Thyroid gland (tissue), 4 donors: Measurements from ENCODE around the gene HEG1. TPM values are rescaled to one million over a fixed set of nuclear protein-coding genes. Genes with fewer than 3 reads are reported as not detected.

Experiments used
- DNase-seq, 2 donors: peaks; one replicate each; pipeline ENCODE4 v3.0.0-alpha.2; 2019
- H3K27ac ChIP-seq, 3 donors: fragments of 200-600 bp; sonication (generic); 1 replicate in 2 of 3; 2 replicates in 1 of 3; pipeline ENCODE4 v1.5.1; 2016 to 2019; ENCODE audit warnings: mild to moderate bottlenecking in 1 of 3, moderate library complexity in 1 of 3
- H3K27me3 ChIP-seq: fragments of 200-600 bp; sonication (generic); one replicate; pipeline ENCODE4 v1.5.1; 2019
- H3K36me3 ChIP-seq, 2 donors: fragments of 200-600 bp; sonication (generic); one replicate each; pipeline ENCODE4 v1.5.1; 2016 to 2019
- H3K4me1 ChIP-seq, 2 donors: fragments of 200-600 bp; sonication (generic); one replicate each; pipeline ENCODE4 v1.5.1; 2017 to 2019
- H3K4me3 ChIP-seq, 3 donors: fragments of 200-600 bp; sonication (generic); replicated peaks in 1 of 3; 1 replicate in 2 of 3; 2 replicates in 1 of 3; pipeline ENCODE4 v1.5.1; 2016; ENCODE audit warnings: mild to moderate bottlenecking in 1 of 3
- H3K9me3 ChIP-seq: fragments of 200-600 bp; sonication (generic); one replicate; pipeline ENCODE4 v1.5.1; 2017
- CTCF ChIP-seq, 6 experiments: fragments of 200-600 bp in 3 of 6; fragments of 450-650 bp in 3 of 6; sonication (generic) in 3 of 6; IDR thresholded peaks; one replicate each; pipeline ENCODE4 v1.5.1; 2016 to 2019; ENCODE audit warnings: antibody characterized with exemption in 6 of 6, mild to moderate bottlenecking in 2 of 6, inconsistent platforms in 1 of 6, moderate library complexity in 1 of 6
- POLR2A ChIP-seq, 2 donors: fragments of 450-650 bp; IDR thresholded peaks; one replicate each; pipeline ENCODE4 v1.6.1; 2017; ENCODE audit warnings: antibody characterized with exemption in 2 of 2, mild to moderate bottlenecking in 2 of 2, moderate library complexity in 1 of 2
- WGBS, 2 donors: methylation state at CpG; one replicate each; pipeline ENCODE4 v1.1.5; 2017; 5-methylcytosine and 5-hydroxymethylcytosine counted together
- intact Hi-C: fragments of 100-400 bp; cut with DNase I; formaldehyde crosslinking; loops from one replicate; pipeline ENCODE4 v1.15.1; 2023
- total RNA-seq, 4 donors: library from RNA; depleted of rRNA; stranded (reverse); fragments of >200 nt; gene quantifications; one replicate each; pipeline ENCODE4 v1.2.3, GENCODE V29; 2016

Gene HEG1
- total RNA-seq, 4 donors from 2014 or later = 91.4 to 266 (median 199) TPM

DNA sequence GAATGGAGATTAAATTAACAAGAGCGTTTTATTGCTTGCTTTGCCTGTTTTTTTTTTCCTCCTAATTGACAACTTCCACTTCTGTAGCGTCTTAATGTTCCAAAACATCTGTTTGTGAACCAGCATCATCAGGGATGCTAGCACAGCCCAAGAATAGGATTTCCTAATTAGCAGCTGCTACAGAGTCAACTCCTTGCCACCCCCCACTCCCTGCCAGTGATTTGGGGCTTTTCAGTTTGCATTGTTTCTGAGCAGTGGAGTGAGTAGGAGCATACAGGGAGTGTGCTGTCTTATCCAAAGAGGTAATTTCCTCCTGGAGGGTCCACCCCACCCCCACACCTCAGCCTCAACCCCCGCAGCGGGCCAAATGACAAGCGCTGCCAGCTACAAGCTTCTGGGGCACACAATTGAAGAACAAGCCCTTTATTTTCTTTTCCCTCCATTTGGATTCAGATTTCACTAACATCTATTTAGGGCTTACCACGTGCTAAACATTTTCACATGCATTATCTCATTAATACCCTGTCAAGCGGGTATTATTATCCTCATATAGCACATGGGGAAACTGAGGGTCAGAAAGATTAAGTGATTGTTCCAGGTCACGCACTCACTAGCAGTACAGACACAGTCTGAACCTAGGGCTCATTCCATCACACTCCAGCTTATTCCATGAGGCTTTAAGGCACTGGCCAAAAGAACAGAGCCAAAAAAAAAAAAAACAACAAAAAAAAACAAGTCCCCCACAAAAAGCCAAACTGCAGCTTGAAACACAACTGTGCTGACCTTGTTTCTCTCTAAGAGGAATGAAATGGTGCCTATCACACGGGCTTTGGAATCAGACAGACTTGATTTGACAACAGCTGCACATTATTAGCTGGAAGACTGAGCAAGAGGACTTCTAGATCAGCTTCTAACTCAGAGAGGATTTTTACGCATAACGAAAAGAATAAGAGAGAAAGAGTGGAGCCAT, 16.4 kb downstream of the HEG1 start:
- 29 to 32% methylated on average over 11 of the region's 11 CpGs for WGBS, 2 donors
- H3K27ac ChIP-seq = peak overlapping the region; percentile 64 to 96 (median 92)
- H3K36me3 ChIP-seq = no peaks in the 10 kb centered on the region
- TF ChIP-seq POLR2A (IDR thresholded peaks at IDR 0.05) (peak in 1 of 2 donors; percentile 8), CTCF (IDR thresholded peaks at IDR 0.05) (no peak)
- H3K4me3 ChIP-seq = no peak overlapping the region
- DNase-seq = peak; percentile 69 to 71
- no peaks in the 10 kb centered on the region for H3K9me3 ChIP-seq
- H3K4me1 ChIP-seq = peaks cover 64 to 73% of the 10 kb centered on the region in 2 donors
- H3K27me3 ChIP-seq = no peaks in the 10 kb centered on the region
- intact Hi-C loops = no loop called here

DNA sequence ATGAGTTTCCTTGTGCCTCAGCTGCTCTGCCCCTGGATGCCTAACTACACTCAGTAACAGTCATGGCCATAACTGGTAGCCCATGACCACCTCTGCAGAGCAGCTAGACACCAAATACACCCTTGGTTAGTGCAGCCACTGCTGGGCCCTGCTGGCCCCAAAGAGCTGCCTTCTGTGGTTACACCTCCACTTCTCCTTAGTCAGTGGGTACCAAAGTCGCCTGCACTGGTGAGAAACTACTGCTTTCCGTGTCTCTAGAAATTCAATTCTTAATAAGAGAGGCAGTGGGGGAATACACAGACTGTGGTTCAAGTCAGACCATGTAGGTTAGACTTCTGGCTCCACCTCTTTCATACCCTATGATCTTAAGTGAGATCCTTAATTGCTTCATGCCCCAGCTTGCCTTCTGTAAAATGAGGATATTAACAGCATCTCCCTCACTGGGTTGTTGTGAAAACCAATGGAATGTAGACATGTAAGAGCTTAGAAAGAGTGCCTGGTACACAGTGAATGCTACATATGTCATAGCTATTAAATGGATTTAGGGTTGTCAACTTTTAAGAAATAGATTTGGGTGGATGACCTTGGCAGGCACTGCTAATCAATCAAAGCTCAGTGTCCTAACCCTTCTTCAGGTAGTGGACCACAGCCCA, 18.2 kb downstream of the HEG1 start:
- peak overlapping the region in 2 of 3 donors; percentile 92 to 96 for H3K27ac ChIP-seq
- intact Hi-C loops = no loop called here
- no peak overlapping the region for H3K4me3 ChIP-seq
- DNase-seq = no peak
- no peaks in the 10 kb centered on the region for H3K36me3 ChIP-seq
- 83 to 97% methylated on average over 2 of the region's 2 CpGs for WGBS, 2 donors
- TF ChIP-seq CTCF (IDR thresholded peaks at IDR 0.05) (no peak), POLR2A (IDR thresholded peaks at IDR 0.05) (no peak)
- H3K9me3 ChIP-seq = no peaks in the 10 kb centered on the region
- no peaks in the 10 kb centered on the region for H3K27me3 ChIP-seq
- peaks cover 51 to 68% of the 10 kb centered on the region in 2 donors for H3K4me1 ChIP-seq

DNA sequence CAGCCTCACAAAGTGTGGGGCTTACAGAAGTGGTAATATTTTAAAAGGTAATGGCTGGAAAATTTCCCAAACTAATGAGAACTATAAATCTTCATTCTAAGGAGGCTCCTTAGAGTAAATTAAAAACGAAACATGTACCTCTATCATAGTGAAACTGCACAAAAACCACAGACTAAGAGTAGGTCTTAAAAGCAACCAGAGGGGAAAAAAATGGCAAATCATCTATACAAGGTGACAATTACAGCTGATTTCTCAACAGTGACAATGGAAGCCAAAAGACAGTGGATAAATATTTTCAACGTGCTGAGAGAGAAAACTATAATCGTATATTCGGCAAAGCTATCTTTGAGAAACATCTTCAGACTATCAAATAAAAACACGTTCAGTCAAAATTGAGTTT, 20.6 kb downstream of the HEG1 start:
- Histone ChIP-seq H3K9me3 (no peaks in the 10 kb centered on the region), H3K36me3 (no peaks in the 10 kb centered on the region), H3K27me3 (no peaks in the 10 kb centered on the region), H3K27ac (no peak overlapping the region), H3K4me1 (peaks cover 35 to 55% of the 10 kb centered on the region in 2 donors), H3K4me3 (no peak overlapping the region)
- intact Hi-C loops = no loop called here
- no peak for DNase-seq
- TF ChIP-seq POLR2A (IDR thresholded peaks at IDR 0.05) = no peak
- TF ChIP-seq CTCF (IDR thresholded peaks at IDR 0.05) = no peak
- WGBS, 2 donors = 96 to 97% methylated on average over 5 of the region's 5 CpGs

DNA sequence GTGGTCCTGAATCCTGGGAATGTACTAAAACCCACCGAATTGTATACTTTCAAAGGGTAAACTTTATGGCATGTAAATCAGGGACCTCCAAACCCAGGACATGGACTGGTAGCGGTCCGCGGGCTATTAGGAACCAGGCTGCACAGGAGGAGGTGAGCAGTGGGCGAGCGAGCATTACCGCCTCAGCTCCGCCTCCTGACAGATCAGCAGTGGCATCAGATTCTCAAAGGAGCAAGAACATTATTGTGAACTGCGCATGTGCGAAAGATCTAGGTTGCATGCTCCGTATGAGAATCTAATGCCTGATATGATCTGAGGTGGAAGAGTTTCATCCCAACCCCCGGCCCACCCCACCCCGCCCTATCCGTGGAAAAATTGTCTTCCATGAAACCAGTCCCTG, 22.2 kb downstream of the HEG1 start:
- peak overlapping the region in 1 of 3 donors; percentile 69 for H3K27ac ChIP-seq
- intact Hi-C loops = no loop called here
- 96% methylated on average over 14 of the region's 14 CpGs for WGBS, 2 donors

More for the DNA sequence above, 22.2 kb downstream of the HEG1 start:
- H3K9me3 ChIP-seq = no peaks in the 10 kb centered on the region
- no peak overlapping the region for H3K4me3 ChIP-seq
- TF ChIP-seq POLR2A (IDR thresholded peaks at IDR 0.05) = no peak
- no peak for TF ChIP-seq CTCF (IDR thresholded peaks at IDR 0.05)
- DNase-seq = no peak
- no peaks in the 10 kb centered on the region for H3K27me3 ChIP-seq
- H3K4me1 ChIP-seq = peaks cover 19 to 45% of the 10 kb centered on the region in 2 donors
- H3K36me3 ChIP-seq = peaks cover 4 to 6% of the 10 kb centered on the region in 2 donors
